ENCODE results near the gene CDK14.

CDK14 gene

DNA sequence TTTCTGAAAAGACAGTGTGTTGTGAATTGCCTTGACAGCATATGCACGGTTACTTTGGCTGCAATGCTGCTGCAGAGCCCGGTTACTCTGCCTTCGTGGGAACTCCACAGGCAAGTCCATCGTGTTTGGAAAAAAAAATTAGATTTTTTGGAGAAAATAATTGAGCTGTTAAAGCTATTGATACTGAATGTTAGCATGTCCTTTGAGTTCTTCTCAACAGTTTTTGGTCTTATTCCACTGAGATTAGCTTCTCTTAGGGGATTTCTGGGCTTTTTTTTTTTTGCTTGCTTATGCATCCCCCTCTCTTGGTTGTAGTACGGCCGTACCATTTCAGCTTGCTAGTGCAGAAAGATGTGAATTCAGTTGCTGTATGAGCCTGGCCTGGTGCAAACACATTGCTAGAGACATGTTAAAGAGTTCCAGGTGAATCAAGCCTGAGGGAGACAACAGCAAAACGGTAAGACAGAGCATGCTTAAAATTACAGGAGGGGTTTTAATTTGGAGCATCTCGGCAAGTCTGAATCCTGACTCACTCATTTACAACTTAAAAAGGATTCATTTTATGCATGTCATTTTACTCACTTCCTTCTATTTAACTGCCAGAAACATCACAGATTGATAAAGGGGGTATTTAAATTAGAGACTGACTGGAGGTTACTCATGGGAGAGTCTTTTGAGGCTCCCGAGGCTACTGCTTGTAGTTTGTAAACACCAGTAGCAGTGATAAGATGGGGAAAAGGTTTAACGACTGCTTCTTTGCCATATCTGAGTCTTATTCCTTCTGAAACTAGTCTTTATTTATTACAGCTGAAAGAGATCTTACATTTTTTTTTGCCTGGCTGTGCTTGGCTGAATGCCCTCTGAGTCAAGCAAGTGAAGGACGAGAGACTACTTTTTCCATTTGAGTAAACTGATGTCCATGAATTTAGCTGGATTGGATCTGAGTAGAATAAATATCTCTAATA, 113.7 kb downstream of the CDK14 start:
- H3K36me3 ChIP-seq (replicated peaks; ENCODE audit: low read depth, low read length), result no peaks in the 10 kb centered on the region
- H3K79me2 ChIP-seq (ENCODE audit: low read length), result 0 out of 2 replicates have a peak, but pooled peaks cover 2% of the 10 kb centered on the region
- H3K27ac ChIP-seq (ENCODE audit: low read length), result peak overlapping the region; percentile 77
- H3K9me3 ChIP-seq (ENCODE audit: insufficient read depth, low read length), result no peaks in the 10 kb centered on the region
- no peak for TF ChIP-seq EZH2phosphoT487 (IDR thresholded peaks at IDR 0.05; ENCODE audit: low read depth)
- TF ChIP-seq, protein P1, sequence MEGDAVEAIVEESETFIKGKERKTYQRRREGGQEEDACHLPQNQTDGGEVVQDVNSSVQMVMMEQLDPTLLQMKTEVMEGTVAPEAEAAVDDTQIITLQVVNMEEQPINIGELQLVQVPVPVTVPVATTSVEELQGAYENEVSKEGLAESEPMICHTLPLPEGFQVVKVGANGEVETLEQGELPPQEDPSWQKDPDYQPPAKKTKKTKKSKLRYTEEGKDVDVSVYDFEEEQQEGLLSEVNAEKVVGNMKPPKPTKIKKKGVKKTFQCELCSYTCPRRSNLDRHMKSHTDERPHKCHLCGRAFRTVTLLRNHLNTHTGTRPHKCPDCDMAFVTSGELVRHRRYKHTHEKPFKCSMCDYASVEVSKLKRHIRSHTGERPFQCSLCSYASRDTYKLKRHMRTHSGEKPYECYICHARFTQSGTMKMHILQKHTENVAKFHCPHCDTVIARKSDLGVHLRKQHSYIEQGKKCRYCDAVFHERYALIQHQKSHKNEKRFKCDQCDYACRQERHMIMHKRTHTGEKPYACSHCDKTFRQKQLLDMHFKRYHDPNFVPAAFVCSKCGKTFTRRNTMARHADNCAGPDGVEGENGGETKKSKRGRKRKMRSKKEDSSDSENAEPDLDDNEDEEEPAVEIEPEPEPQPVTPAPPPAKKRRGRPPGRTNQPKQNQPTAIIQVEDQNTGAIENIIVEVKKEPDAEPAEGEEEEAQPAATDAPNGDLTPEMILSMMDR (IDR thresholded peaks at IDR 0.05; ENCODE audit: low read depth, low read length), result no peak
- H3K4me3 ChIP-seq (ENCODE audit: low read length), result peak overlapping the region; percentile 73
- H2AFZ ChIP-seq (ENCODE audit: low read depth, low read length), result peak overlapping the region; percentile 23
- peak overlapping the region; percentile 43 for H3K9ac ChIP-seq (ENCODE audit: low read length)
- peak overlapping the region; percentile 93 for H3K4me2 ChIP-seq (ENCODE audit: low read length)
- H3K27me3 ChIP-seq (ENCODE audit: low read depth, low read length), result no peaks in the 10 kb centered on the region
- peaks cover 23% of the 10 kb centered on the region for H3K4me1 ChIP-seq (ENCODE audit: low read length)
- H4K20me1 ChIP-seq (ENCODE audit: insufficient read depth, low read length), result no peaks in the 10 kb centered on the region

GRCh38 chr7:90710466-90710850, 114.3 kb downstream of the CDK14 start:
- Histone ChIP-seq H3K4me1 (ENCODE audit: low read length) (peaks cover 23% of the 10 kb centered on the region), H3K4me3 (ENCODE audit: low read length) (peak overlapping the region; percentile 73), H3K9ac (ENCODE audit: low read length) (peak overlapping the region; percentile 43), H3K36me3 (replicated peaks; ENCODE audit: low read depth, low read length) (no peaks in the 10 kb centered on the region), H3K27ac (ENCODE audit: low read length) (peak overlapping the region; percentile 77), H3K9me3 (ENCODE audit: insufficient read depth, low read length) (no peaks in the 10 kb centered on the region), H3K79me2 (ENCODE audit: low read length) (0 out of 2 replicates have a peak, but pooled peaks cover 2% of the 10 kb centered on the region), H3K4me2 (ENCODE audit: low read length) (peak overlapping the region; percentile 93), H3K27me3 (ENCODE audit: low read depth, low read length) (no peaks in the 10 kb centered on the region), H4K20me1 (ENCODE audit: insufficient read depth, low read length) (no peaks in the 10 kb centered on the region), H2AFZ (ENCODE audit: low read depth, low read length) (peak overlapping the region; percentile 23; the same call in 1 of the 2 replicates)
- TF ChIP-seq EZH2phosphoT487 (IDR thresholded peaks at IDR 0.05; ENCODE audit: low read depth), result no peak
- TF ChIP-seq, protein P1 (IDR thresholded peaks at IDR 0.05; ENCODE audit: low read depth, low read length), result no peak

GRCh38 chr7:90713628-90714027, 117.5 kb downstream of the CDK14 start:
- Histone ChIP-seq H3K4me3 (ENCODE audit: low read length) (no peak overlapping the region), H3K36me3 (replicated peaks; ENCODE audit: low read depth, low read length) (no peaks in the 10 kb centered on the region), H3K79me2 (ENCODE audit: low read length) (0 out of 2 replicates have a peak, but pooled peaks cover 2% of the 10 kb centered on the region), H3K4me2 (ENCODE audit: low read length) (no peak overlapping the region), H3K9ac (ENCODE audit: low read length) (no peak overlapping the region), H3K9me3 (ENCODE audit: insufficient read depth, low read length) (no peaks in the 10 kb centered on the region), H2AFZ (ENCODE audit: low read depth, low read length) (no peak overlapping the region), H3K27me3 (ENCODE audit: low read depth, low read length) (no peaks in the 10 kb centered on the region), H3K4me1 (ENCODE audit: low read length) (peaks cover 20% of the 10 kb centered on the region), H4K20me1 (ENCODE audit: insufficient read depth, low read length) (no peaks in the 10 kb centered on the region), H3K27ac (ENCODE audit: low read length) (no peak overlapping the region)
- TF ChIP-seq, protein P1 (IDR thresholded peaks at IDR 0.05; ENCODE audit: low read depth, low read length), result no peak
- no peak for TF ChIP-seq EZH2phosphoT487 (IDR thresholded peaks at IDR 0.05; ENCODE audit: low read depth)

DNA sequence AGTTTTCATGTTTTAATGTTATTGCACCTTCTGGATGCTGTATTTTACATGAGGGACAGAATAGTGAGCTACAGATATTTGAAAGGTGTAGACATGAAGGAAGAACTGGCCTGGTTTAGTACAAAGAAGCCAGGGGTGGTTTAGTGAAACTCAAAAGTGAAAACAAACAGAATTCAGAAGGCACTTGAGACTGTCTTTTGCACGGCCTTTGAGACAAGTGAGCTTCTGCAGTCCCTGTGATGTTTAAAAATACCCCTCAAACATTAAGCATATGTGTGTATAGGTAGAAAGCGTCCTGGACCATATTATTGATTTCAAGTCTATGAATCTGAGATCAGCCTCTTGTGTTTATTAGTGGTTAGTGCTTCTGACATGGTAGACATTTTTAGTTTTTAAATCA, 118.9 kb downstream of the CDK14 start:
- Histone ChIP-seq H4K20me1 (ENCODE audit: insufficient read depth, low read length) (no peaks in the 10 kb centered on the region), H2AFZ (ENCODE audit: low read depth, low read length) (no peak overlapping the region), H3K4me3 (ENCODE audit: low read length) (no peak overlapping the region), H3K36me3 (replicated peaks; ENCODE audit: low read depth, low read length) (no peaks in the 10 kb centered on the region), H3K9me3 (ENCODE audit: insufficient read depth, low read length) (no peaks in the 10 kb centered on the region), H3K27me3 (ENCODE audit: low read depth, low read length) (no peaks in the 10 kb centered on the region), H3K79me2 (ENCODE audit: low read length) (0 out of 2 replicates have a peak, but pooled peaks cover 2% of the 10 kb centered on the region), H3K9ac (ENCODE audit: low read length) (no peak overlapping the region), H3K27ac (ENCODE audit: low read length) (no peak overlapping the region), H3K4me2 (ENCODE audit: low read length) (no peak overlapping the region), H3K4me1 (ENCODE audit: low read length) (peaks cover 12% of the 10 kb centered on the region)
- no peak for TF ChIP-seq EZH2phosphoT487 (IDR thresholded peaks at IDR 0.05; ENCODE audit: low read depth)
- TF ChIP-seq, protein P1 (IDR thresholded peaks at IDR 0.05; ENCODE audit: low read depth, low read length), result no peak

Data from OCI-LY3 (cell line).